Activated T-cell treated with anti-CD3 and anti-CD28 coated beads, Interleukin-2, amount 50 U/mL, for 4 hours (primary cell): ENCODE measurements around the gene TMEM256. TPM values are rescaled to one million over a fixed set of nuclear protein-coding genes. Genes with fewer than 3 reads are reported as not detected.

Experiments used
- ATAC-seq, 2 donors: fragments of 200-7000 bp; cut with Tn5 transposase; one replicate each; pipeline ENCODE4 v1.10.0; 2021
- DNase-seq: peaks from one replicate; pipeline ENCODE4 v3.0.0-alpha.2; 2020
- H3K27me3 Mint-ChIP-seq: one replicate; pipeline ENCODE4 v1.8.0; 2021; ENCODE audit warnings: low read depth, mixed read lengths
- H3K36me3 Mint-ChIP-seq: one replicate; pipeline ENCODE4 v1.8.0; 2022; ENCODE audit warnings: mixed read lengths; ENCODE audit not compliant: insufficient read depth
- H3K4me1 Mint-ChIP-seq: one replicate; pipeline ENCODE4 v1.8.0; 2021; ENCODE audit warnings: low read depth, mixed read lengths
- H3K4me3 Mint-ChIP-seq: one replicate; pipeline ENCODE4 v1.8.0; 2021; ENCODE audit warnings: mild to moderate bottlenecking, moderate library complexity, mixed read lengths
- H3K9me3 Mint-ChIP-seq: one replicate; pipeline ENCODE4 v1.8.0; 2021; ENCODE audit warnings: mixed read lengths
- total RNA-seq, 3 donors: library from RNA; stranded (reverse); gene quantifications; one replicate each; pipeline ENCODE4 v1.2.1, GENCODE V29; 2021

TMEM256 gene
- 10 to 100 TPM; 29.9 to 33.4 (median 32.0) TPM for total RNA-seq

GRCh38 chr17:7403977-7404736 is at the start of gene TMEM256:
Gene TMEM256, minus strand, starts transcription at chr17:7404097. Its CDS starts 13 bp downstream, at chr17:7404084.
- H3K9me3 Mint-ChIP-seq: no peaks in the 10 kb centered on the region
- ATAC-seq: peak; percentile 91 to 94
- peak; percentile 90 for DNase-seq
- H3K4me1 Mint-ChIP-seq: peaks cover 13% of the 10 kb centered on the region
- peak within 1 kb of the TSS; percentile 93 for H3K4me3 Mint-ChIP-seq
- H3K36me3 Mint-ChIP-seq: no peaks in the 10 kb centered on the region
- H3K27me3 Mint-ChIP-seq: no peaks in the 10 kb centered on the region

DNA sequence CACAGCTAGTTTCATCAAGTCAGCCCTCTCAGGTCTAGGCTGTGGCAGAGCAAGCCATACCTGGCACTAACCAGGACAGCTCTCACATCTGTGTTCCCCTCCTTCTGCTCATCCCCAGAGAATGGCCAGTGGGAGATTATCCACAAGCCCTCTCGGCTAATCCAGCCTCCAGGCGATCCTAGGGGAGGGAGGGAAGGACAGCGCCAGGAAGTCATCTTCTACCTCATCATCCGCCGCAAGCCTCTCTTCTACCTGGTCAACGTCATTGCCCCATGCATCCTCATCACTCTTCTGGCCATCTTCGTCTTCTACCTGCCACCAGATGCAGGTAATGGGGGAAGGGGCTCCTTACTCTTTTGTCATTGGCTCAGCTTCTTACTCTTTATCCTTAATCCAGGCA is 44.6 kb upstream of the TMEM256 start:
- Mint-ChIP-seq H3K4me1 (peaks cover 17% of the 10 kb centered on the region), H3K9me3 (no peaks in the 10 kb centered on the region), H3K36me3 (peaks cover 3% of the 10 kb centered on the region), H3K27me3 (peaks cover 35% of the 10 kb centered on the region), H3K4me3 (no peak overlapping the region)
- ATAC-seq: no peak
- no peak for DNase-seq

DNA sequence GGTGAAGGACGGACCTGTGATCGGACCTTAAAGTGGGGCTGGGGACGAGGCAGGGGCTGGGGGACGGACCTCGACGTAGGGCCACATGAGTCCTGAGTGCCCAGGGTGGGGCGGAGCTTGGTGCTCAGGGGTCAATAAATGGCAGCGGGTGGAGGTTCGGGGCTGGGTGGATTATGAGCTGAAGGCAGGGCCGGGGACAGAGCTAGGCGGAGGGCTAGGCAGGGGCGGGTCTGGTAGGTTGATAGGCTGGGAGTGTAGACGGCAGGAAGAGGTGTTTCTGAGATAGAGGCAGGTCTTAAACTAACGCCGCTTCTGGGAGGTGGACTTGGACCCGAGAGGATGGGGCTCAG is 41.7 kb upstream of the TMEM256 start:
- no peaks in the 10 kb centered on the region for H3K9me3 Mint-ChIP-seq
- DNase-seq (no peak), ATAC-seq (peak; percentile 83)
- H3K4me3 Mint-ChIP-seq: peak overlapping the region; percentile 72
- H3K4me1 Mint-ChIP-seq: peaks cover 20% of the 10 kb centered on the region
- H3K27me3 Mint-ChIP-seq: peaks cover 60% of the 10 kb centered on the region
- peaks cover 3% of the 10 kb centered on the region for H3K36me3 Mint-ChIP-seq

GRCh38 chr17:7444682-7445618 is 41.1 kb upstream of the TMEM256 start, which contains the start of gene CHRNB1:
Gene CHRNB1, plus strand, starts transcription at chr17:7445061. Its CDS starts 67 bp downstream, at chr17:7445128.
- ATAC-seq: peak; percentile 16 to 18
- no peak for DNase-seq
- H3K4me3 Mint-ChIP-seq: peak within 1 kb of the TSS; percentile 72
- H3K36me3 Mint-ChIP-seq: peaks cover 3% of the 10 kb centered on the region
- H3K4me1 Mint-ChIP-seq: peaks cover 26% of the 10 kb centered on the region
- H3K9me3 Mint-ChIP-seq: no peaks in the 10 kb centered on the region
- peaks cover 67% of the 10 kb centered on the region for H3K27me3 Mint-ChIP-seq

DNA sequence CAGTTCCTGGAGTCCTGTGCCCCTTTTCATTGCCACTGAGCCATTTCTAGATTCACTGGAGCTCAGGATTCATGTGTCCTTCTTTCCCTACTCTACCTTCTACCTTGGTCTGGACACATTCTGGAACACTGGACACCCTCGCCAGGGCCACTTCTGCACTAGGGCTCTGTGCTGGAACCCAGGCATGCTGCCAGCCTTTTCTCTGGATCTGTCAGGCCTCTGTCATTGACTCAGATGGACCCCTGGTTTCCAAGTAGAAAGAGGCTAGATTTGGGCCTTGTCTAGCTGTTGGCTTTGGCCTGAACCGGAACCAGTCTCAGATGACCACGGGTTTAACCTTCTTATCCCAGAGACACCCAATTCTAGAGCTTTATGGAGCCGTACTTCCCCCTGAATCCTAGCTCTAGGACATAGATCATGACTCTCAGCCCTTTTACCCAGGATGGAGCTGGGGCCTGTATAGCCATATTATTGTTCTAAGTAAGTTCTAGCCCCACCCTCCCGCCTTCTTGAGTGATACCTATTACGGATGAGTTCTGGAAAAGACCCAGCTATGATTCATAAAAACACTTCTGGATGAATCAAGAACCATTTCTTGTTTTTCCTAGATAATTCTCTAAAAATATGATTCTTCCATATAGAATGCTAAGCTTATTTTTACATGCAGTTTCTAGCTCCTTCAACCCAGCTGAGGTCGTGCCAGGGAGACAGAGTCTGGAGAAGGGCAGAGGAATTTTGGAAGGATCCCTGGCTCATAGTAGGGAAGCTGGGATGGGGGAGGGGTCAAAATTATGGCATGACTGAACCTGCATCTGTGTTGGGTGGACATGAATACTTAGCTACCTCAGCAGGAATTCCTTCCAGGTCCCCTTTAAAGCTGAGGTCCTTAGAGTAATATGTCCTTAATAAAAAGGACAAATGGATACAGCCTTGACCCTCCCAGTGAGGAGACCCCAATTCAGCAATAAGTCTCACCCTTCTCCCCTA is 39.9 kb upstream of the TMEM256 start:
- no peak for ATAC-seq
- peaks cover 72% of the 10 kb centered on the region for H3K27me3 Mint-ChIP-seq
- DNase-seq: no peak
- no peak overlapping the region for H3K4me3 Mint-ChIP-seq
- peaks cover 2% of the 10 kb centered on the region for H3K36me3 Mint-ChIP-seq
- peaks cover 30% of the 10 kb centered on the region for H3K4me1 Mint-ChIP-seq
- H3K9me3 Mint-ChIP-seq: no peaks in the 10 kb centered on the region

DNA sequence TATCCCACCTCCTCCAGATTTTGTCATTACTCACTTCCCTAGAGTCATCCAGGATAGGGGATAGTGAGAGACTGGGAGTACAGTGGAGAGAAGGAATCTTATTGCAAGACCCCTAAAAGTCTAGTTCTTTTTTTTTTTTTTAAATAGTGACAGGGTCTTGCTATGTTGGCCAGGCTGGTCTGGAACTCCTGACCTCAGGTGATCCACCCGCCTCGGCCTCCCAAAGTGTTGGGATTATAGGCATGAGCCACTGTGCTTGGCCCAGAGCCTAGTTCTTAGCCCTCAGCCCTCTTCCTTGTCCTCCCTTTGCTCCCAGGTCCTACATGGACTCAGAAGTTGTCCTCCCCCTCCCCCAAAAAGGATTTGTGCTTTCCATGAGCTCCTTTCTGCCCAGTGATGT is 38.2 kb upstream of the TMEM256 start:
- DNase-seq (no peak), ATAC-seq (no peak)
- Mint-ChIP-seq H3K4me1 (peaks cover 37% of the 10 kb centered on the region), H3K9me3 (no peaks in the 10 kb centered on the region), H3K27me3 (peaks cover 68% of the 10 kb centered on the region), H3K36me3 (no peaks in the 10 kb centered on the region), H3K4me3 (no peak overlapping the region)

- H3K27me3 Mint-ChIP-seq: peaks cover 65% of the 10 kb centered on the region
- DNase-seq: no peak
- H3K36me3 Mint-ChIP-seq: no peaks in the 10 kb centered on the region
- peaks cover 37% of the 10 kb centered on the region for H3K4me1 Mint-ChIP-seq
- ATAC-seq: no peak
- no peaks in the 10 kb centered on the region for H3K9me3 Mint-ChIP-seq
- H3K4me3 Mint-ChIP-seq: no peak overlapping the region
Measured at GRCh38 chr17:7441266-7441665, 37.4 kb upstream of the TMEM256 start.

GRCh38 chr17:7440834-7441195 is 36.9 kb upstream of the TMEM256 start:
- DNase-seq (no peak), ATAC-seq (no peak)
- peaks cover 37% of the 10 kb centered on the region for H3K4me1 Mint-ChIP-seq
- H3K9me3 Mint-ChIP-seq: no peaks in the 10 kb centered on the region
- peak overlapping the region; percentile 74 for H3K4me3 Mint-ChIP-seq
- H3K27me3 Mint-ChIP-seq: peaks cover 63% of the 10 kb centered on the region
- H3K36me3 Mint-ChIP-seq: no peaks in the 10 kb centered on the region

DNA sequence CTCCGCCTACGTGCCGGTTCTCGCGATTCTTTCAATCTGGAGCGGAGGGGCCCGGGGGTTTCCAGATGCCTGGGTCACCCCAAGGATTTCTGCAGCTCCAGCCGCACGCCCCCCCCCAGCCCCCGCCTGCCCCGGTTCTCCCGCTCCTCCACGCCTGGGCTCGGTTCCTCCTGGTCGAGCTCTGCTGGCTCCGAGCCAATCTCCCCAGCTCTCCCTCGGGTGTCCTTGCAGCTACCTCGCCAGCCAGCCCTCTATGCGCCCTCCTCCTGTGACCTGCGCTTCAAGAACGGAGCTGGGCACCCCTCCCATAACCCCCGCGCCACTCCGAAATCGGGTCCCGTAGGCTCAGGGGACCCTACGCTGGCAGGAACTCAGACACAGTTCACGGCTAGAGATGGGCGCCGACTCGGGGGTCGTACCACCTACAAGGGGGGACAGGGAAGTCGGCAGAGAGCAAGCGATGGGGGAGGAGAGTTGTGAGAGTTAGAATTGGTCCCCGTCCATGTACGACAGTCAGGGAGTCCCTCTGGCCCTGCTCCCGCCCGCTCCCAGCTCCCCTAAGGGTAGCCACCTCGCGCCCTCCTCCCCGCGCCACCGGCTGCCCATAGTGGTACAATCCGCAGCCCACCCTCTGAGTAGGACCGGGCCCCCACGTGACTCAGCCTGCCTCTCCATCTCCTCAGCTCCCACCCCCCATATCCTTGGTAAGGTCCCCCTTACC is 36.4 kb upstream of the TMEM256 start:
- Mint-ChIP-seq H3K4me1 (peaks cover 34% of the 10 kb centered on the region), H3K27me3 (peaks cover 57% of the 10 kb centered on the region), H3K4me3 (peak overlapping the region; percentile 74), H3K36me3 (no peaks in the 10 kb centered on the region), H3K9me3 (no peaks in the 10 kb centered on the region)
- ATAC-seq: no peak
- peak; percentile 30 for DNase-seq

DNA sequence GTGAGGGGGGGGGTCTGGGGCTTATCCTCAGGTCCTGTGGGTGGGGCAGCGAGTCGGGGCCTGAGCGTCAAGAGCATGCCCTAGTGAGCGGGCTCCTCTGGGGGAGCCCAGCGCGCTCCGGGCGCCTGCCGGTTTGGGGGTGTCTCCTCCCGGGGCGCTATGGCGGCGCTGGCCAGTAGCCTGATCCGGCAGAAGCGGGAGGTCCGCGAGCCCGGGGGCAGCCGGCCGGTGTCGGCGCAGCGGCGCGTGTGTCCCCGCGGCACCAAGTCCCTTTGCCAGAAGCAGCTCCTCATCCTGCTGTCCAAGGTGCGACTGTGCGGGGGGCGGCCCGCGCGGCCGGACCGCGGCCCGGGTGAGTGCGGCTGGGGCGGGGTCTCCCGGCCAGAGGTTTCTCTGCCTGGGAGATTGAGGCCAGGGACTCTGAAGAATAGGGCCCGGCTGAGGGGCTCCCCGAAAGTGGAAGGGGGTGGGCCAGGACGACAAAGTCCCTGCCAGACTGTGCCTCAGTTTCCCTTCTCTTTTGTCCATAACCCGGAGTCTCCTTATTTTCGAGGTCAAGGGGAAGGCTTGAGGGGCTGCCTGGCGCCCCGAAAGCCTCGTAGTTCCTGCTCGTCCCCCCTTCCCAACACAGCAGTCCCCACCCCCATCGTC is 35.7 kb upstream of the TMEM256 start, which contains the start of gene FGF11:
FGF11 (plus strand) TSS at position 51 of the 651 bp plus-strand sequence; CDS start at position 160, 109 bp downstream.
- Mint-ChIP-seq H3K27me3 (peaks cover 52% of the 10 kb centered on the region), H3K4me1 (peaks cover 35% of the 10 kb centered on the region)
- no peak for DNase-seq

DNA sequence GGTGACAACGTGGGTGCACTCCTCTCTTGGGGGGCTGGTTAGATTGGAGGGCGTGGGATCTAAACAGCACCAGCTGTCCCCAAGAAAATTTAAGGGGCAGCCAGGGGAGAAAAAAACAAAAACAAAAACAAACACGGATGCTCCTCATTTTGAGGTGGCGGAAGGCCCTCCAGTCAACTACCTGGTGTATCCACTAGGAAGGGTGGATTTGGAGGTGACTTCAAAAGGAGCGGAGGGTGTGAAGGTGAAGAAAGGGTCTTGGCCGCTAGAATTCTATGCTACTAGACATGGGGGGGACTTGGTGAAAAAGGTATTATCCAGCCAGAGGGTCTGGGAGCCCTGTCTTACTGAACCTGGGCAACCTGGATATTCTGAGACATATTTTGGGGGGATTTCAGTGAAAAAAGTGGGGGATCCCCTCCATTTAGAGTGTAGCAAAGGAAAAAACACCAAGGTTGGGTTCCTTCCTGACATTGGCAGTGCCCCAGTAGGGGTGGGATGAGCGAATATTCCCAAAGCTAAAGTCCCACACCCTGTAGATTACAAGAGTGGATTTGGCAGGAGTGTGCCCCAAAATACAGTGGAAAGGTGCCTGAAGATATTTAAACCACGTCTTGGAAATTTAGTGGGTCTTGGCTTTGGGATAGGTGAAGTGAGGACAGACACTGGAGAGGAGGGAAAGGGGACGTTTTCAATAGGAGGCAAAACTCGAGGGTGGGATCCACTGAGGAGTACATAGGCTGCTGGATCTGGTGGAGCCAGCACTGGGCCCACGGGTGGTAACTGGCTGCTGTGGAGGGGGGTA is 35.0 kb upstream of the TMEM256 start:
- peaks cover 47% of the 10 kb centered on the region for H3K27me3 Mint-ChIP-seq
- peak overlapping the region; percentile 67 for H3K4me3 Mint-ChIP-seq
- no peaks in the 10 kb centered on the region for H3K9me3 Mint-ChIP-seq
- H3K4me1 Mint-ChIP-seq: peaks cover 35% of the 10 kb centered on the region
- DNase-seq: no peak
- ATAC-seq: no peak
- no peaks in the 10 kb centered on the region for H3K36me3 Mint-ChIP-seq

More for the DNA sequence above, 35.7 kb upstream of the TMEM256 start, which contains the start of gene FGF11:
- no peak for ATAC-seq
- Mint-ChIP-seq H3K4me3 (peak within 1 kb of the TSS; percentile 74), H3K36me3 (no peaks in the 10 kb centered on the region), H3K9me3 (no peaks in the 10 kb centered on the region)

GRCh38 chr17:7437950-7438614 is 34.2 kb upstream of the TMEM256 start:
- H3K36me3 Mint-ChIP-seq: no peaks in the 10 kb centered on the region
- DNase-seq (peak; percentile 61), ATAC-seq (no peak)
- peaks cover 39% of the 10 kb centered on the region for H3K27me3 Mint-ChIP-seq
- H3K9me3 Mint-ChIP-seq: no peaks in the 10 kb centered on the region
- peaks cover 35% of the 10 kb centered on the region for H3K4me1 Mint-ChIP-seq
- peak overlapping the region; percentile 67 for H3K4me3 Mint-ChIP-seq
